GM19467 (cell line): ENCODE measurements around the gene CHD6.
A peak's percentile ranks its signal among the peaks of the same experiment; 100 is the strongest.

Source experiments
- ATAC-seq: cut with Tn5 transposase; IDR thresholded peaks from one replicate; pipeline ENCODE4 v1.9.1; 2021; ENCODE audit warnings: mild to moderate bottlenecking, moderate library complexity; ENCODE audit not compliant: unreplicated experiment

Gene CHD6

GRCh38 chr20:41623625-41624375 is 5.6 kb upstream of the CHD6 start:
- ATAC-seq, result no peak

GRCh38 chr20:41622584-41622983 is 4.4 kb upstream of the CHD6 start:
- no peak for ATAC-seq

- no peak for ATAC-seq
These were observed 3.8 kb upstream of the CHD6 start for GRCh38 chr20:41621971-41622370.

- no peak for ATAC-seq
These were observed 3.2 kb upstream of the CHD6 start for GRCh38 chr20:41621421-41621820.

- ATAC-seq, result no peak
These were observed 1.4 kb upstream of the CHD6 start for GRCh38 chr20:41619360-41620100.

GRCh38 chr20:41618807-41619311 is 682 bp upstream of the CHD6 start:
- ATAC-seq, result no peak

GRCh38 chr20:41617059-41617901 is 897 bp downstream of the CHD6 start:
- ATAC-seq, result peak; percentile 9

GRCh38 chr20:41616228-41616627 is 1.9 kb downstream of the CHD6 start:
- ATAC-seq, result no peak

GRCh38 chr20:41615676-41616075 is 2.5 kb downstream of the CHD6 start:
- no peak for ATAC-seq

GRCh38 chr20:41615110-41615509 is 3.1 kb downstream of the CHD6 start:
- ATAC-seq, result no peak

GRCh38 chr20:41613321-41613720 is 4.9 kb downstream of the CHD6 start:
- ATAC-seq, result no peak

GRCh38 chr20:41609474-41609873 is 8.7 kb downstream of the CHD6 start:
- no peak for ATAC-seq

GRCh38 chr20:41608606-41609005 is 9.6 kb downstream of the CHD6 start:
- ATAC-seq, result no peak

GRCh38 chr20:41607791-41608190 is 10.4 kb downstream of the CHD6 start:
- no peak for ATAC-seq

GRCh38 chr20:41604002-41604401 is 14.2 kb downstream of the CHD6 start:
- no peak for ATAC-seq

- no peak for ATAC-seq
These were observed 16.4 kb downstream of the CHD6 start for GRCh38 chr20:41601742-41602141.

- no peak for ATAC-seq
These were observed 17.1 kb downstream of the CHD6 start for GRCh38 chr20:41600926-41601631.

GRCh38 chr20:41599699-41600104 is 18.5 kb downstream of the CHD6 start:
- no peak for ATAC-seq

GRCh38 chr20:41598719-41599118 is 19.5 kb downstream of the CHD6 start:
- no peak for ATAC-seq

- ATAC-seq, result no peak
These were observed 23.5 kb downstream of the CHD6 start for GRCh38 chr20:41594514-41595322.
